GOT3 (cell line): Measurements from ENCODE around the gene C2orf68.
"Not testable (repeated sequence)": the region's sequence is repeated elsewhere in the genome, so short reads cannot be mapped to it uniquely, and the experiment has no call there.

Experiments
- DNase-seq: peaks from one replicate; lab custom pipeline; 2025; ENCODE audit warnings: mixed read lengths; lab: John Stamatoyannopoulos, UW

Gene C2orf68, protein sequence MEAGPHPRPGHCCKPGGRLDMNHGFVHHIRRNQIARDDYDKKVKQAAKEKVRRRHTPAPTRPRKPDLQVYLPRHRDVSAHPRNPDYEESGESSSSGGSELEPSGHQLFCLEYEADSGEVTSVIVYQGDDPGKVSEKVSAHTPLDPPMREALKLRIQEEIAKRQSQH

GRCh38 chr2:85611705-85612587 is at the start of gene C2orf68:
Gene C2orf68 (minus strand): TSS chr2:85612066. CDS start chr2:85611984, 82 bp downstream.
- DNase-seq: peak; percentile 59

GRCh38 chr2:85661139-85661858 is 49.4 kb upstream of the C2orf68 start:
- DNase-seq: no peak

DNA sequence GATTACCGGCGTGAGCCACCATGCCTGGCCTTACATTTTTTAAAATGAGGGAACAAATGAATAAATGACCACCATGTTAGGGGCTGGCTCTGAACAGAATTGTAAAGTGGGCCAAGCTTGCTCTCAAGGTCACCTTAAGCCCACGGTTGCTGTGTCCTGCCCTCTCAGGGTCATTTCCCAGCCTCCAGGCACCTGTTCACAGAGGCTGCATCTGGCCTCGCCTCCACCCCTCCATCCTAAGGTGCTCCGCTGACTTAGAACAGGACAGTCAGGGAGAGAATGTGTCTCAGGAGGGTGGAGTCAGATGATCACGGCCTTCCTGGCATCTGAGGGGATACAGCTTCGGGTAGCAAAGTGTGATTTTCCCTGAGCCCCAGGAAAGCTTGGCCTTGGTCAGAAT is 48.9 kb upstream of the C2orf68 start:
- no peak for DNase-seq

GRCh38 chr2:85660301-85660700 is 48.4 kb upstream of the C2orf68 start:
- DNase-seq: not testable (repeated sequence)

DNA sequence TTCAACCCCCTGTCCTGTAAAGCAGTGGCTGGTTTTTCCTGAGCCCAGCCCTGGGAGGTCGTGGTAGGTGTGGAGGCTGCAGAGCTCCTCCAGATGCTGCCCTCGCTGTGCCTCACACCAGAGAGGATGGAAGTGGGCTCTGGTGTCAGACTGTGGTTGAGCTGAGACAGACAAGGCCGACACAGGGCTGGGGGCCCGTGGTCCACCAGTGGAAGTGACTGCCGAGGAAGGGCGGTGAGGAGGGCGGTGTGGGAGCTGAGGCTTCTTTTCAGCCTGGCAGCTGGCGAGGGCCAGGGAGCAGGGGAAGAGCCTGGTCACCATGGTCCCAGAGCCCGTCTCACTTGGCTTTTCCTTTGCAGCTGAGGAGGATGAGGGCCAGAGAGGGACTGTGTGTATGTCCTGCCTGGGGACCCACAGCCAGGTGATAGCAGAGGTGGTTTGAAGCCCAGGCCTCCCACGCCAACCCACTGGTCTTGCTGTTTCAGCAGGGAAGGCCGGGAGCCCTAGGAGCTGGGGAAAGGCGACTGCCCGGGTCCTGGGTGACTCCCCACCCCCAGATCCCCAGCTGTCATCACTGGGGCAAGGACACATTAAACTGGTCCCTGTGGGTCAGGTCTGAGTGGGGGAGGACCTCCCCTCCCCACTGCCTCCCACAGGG is 47.6 kb upstream of the C2orf68 start:
- DNase-seq: no peak

- not testable (repeated sequence) for DNase-seq
Observed at GRCh38 chr2:85657399-85657798, 45.5 kb upstream of the C2orf68 start.

DNA sequence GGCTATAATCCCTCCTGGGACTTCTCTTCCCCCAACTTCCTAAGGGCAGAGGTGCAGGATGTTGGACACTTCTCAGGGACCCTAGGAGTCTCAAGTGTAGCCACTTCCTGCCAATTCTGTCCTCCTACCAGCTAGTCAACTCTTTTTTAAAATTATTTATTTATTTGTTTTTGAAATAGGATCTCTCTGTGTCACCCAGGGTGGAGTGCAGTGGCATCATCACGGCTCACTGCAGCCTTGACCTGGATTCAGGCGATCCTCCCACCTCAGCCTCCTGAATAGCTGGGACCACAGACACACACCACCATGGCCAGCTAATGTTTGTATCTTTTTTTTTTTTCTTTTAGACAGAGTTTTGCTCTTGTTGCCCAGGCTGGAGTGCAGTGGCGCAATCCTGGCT is 44.6 kb upstream of the C2orf68 start:
- DNase-seq: no peak

DNA sequence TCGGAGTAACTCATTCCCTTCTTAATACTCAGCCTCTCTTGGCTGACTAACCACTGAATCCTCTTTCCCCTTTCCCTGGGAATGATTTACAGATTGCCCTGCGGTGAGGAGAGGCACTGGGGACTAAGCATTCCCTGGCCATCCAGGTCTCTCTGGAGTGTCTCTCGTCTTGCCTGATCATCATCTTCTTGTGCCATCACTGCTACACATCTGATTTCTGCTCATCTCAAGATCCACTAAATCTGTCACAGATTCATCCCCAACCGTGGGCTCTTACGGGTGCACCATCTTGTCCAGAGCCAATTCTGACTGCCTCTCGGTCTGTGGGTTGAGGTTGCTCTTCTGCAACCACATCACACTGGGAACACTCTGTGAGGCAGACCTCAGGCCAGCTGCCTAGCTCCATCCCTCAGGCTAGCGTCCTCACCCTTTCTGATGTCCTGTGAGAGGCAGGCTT is 44.1 kb upstream of the C2orf68 start:
- DNase-seq: no peak

- no peak for DNase-seq
Observed at GRCh38 chr2:85653996-85654395, 42.1 kb upstream of the C2orf68 start.

DNA sequence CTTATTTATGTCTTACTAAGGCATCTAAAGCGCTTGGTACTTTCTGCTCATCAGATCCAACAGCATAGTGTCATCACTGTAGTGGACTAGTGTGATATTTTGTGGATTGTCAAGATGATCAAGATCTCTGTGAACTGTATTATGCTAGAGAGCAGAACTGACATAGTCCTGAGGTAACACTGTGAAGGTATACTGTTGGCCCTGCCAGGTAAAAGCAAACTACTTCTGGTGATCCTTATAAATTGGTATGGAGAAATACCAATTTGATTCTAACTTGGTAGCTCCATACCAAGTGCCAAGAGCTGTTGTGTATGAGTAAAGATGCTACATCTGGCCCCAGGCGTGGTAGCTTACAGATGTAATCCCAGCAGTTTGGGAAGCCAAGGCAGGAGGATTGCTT is 40.2 kb upstream of the C2orf68 start:
- DNase-seq: no peak

GRCh38 chr2:85651097-85651496 is 39.2 kb upstream of the C2orf68 start:
- DNase-seq: no peak

DNA sequence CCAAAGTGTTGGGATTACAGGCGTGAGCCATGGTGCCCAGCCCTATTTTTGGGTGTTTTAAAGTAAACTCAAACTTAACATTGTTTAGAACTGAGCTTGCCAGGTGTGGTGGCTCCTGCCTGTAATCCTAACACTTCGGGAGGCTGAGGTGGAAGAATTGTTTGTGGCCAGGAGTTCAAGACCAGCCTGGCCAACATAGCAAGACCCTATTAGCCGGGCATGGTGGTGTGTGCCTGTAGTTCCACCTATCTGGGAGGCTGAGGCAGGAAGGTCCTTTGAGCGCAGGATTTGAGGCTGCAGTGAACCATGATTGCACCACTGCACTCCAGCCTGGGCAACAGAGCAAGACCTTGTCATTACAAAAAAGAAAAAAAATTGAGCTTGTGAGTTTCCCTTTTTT is 38.6 kb upstream of the C2orf68 start:
- no peak for DNase-seq

DNA sequence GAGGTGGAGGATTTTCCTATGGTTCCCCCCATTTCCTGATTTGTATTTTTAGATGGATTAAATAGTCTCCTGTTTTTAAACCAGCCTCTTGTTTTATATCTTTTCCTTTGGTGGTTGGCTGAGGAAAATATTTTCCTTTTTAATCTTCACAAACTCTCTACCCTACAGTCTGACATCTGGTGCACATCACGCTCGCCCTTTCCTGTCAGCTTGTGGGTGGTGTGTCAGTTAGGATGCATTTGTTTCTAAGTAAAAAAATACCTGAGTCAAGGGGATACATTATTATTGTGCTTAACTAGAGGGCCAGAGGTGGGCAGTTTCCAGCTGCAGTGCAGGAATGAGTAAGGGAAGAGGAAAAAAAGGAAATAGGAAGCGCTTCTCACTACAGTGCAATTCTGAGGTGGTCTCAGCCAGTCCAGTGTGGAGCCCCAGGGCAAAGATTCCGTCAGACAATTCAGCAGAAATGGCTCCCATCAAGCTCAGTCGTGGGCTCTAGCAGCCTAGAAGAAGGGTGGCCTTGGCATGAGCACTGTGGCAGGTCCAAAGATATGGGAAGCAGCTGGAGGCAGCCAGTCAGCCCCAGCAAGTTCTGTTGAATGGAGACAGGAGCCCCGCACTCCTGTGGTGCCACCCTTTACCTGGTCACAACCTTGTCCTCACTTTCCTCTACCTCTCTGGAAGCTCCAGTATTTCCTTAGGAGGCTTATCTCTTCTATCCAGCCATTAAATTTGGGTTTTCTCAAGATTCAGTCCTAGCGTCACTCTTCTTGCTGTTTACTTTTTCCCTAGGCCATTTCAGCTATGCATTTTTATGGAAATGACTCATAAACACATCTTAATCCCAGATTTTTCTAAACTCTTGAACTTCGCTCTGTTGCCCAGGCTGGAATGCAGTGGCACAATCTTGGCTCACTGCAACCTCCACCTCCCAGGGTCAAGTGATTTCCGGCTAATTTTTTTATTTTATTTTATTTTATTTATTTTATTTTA is 37.6 kb upstream of the C2orf68 start:
- DNase-seq: no peak

- DNase-seq: no peak
Observed at GRCh38 chr2:85648619-85649018, 36.8 kb upstream of the C2orf68 start.

DNA sequence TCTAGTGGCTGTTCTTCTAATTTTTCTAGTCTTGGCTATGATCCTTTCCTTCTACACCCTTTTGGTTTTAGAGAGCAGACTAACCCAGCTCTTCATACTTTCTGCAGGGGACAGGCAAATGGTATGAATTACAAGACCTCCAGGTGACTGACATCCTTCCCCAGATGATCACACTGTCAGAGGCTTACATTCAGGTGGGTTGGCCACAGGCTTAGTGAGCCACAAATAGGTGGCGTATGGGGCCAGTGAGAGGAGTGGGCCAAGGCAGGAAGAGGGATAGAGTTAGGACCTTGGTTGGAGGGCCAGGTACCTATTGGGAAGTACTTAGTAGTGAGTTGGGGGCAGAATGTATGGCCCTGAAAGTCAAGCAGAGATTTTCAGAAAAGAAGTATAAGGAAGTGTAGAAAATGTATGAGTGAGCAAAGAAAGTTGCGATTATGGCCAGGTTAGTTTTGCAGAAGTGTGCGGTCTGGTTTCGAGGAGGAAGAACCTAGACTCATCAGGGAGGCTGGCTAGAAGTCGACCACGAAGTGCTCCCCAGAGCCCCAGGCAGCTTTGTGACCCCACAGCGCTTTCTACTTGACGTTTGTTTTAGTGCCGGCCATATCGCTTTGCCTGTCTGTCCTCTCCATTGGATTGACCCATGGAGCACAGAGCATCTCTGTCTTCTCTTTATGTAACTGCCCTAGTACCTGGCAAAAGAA is 36.1 kb upstream of the C2orf68 start:
- no peak for DNase-seq

DNA sequence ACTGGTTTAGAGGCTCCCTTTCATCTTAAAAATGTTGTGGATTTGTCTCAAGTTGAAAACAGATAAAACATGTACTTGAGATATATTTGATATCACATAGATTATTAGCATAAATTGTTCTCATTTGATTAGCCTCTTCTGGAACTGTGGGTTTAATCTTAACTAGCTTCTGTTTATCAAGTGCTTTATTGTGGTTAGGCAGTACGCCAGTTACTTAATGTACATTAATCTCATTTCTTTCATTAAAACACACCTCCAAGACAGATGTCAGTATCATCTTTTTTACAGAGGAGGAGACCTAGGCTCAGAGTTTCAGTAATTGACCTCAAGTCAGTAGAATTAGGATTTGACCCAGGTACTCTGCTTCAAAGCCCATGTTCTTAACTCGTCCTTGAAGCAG is 34.3 kb upstream of the C2orf68 start:
- no peak for DNase-seq

DNA sequence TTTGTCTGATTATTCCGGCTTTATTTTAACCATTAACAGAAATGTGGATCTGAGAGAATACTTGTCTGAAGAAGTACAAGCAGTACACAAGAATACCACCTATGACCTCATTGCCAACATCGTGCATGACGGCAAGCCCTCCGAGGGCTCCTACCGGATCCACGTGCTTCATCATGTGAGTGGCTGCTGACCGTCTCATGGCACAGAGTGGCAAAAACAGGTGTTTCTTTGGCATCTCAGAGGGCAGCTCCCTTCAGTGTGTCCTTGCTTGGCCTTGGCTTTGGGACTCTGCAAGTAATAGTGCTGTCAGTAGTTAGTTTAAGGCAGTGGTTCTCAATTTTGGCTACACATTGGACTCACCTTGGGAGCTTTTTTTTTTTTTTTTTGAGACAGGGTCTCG is 33.0 kb upstream of the C2orf68 start:
- DNase-seq: no peak

- no peak for DNase-seq
Observed at GRCh38 chr2:85642725-85643124, 30.9 kb upstream of the C2orf68 start.

- no peak for DNase-seq
Observed at GRCh38 chr2:85635636-85636035, 23.8 kb upstream of the C2orf68 start.

DNA sequence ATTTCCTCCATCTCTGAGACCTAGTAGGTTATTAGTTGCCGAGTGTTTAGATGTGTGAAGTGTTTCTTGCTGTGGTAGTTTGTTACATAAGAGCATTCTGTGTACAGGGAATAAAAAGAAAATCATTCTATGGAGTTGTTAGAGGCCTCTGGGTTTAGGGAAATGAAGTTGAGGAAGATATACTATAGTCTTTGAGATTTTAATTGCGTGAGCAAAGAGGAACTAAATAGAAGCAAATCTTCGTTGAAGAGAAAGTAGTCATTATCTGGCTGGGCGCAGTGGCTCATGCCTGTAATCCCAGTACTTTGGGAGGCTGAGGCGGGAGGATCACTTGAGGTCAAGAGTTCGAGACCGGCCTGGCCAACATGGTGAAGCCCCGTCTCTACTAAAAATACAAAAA is 23.1 kb upstream of the C2orf68 start:
- no peak for DNase-seq
